Spinal cord (tissue), 10 donors: ENCODE measurements around the gene PDZD8. TPM values are rescaled to one million over a fixed set of nuclear protein-coding genes. Genes with fewer than 3 reads are reported as not detected.

Experiments
- DNase-seq, 6 donors: peaks; one replicate each; pipeline versions ENCODE4 v3.0.0 to v3.0.0-alpha.2; 2013 to 2015; ENCODE audit warnings: low spot score in 6 of 6, low read depth in 4 of 6
- H3K27ac ChIP-seq: one replicate; pipeline ENCODE4 v1.5.1; 2013; ENCODE audit warnings: low read depth, low read length, control low read depth
- H3K27me3 ChIP-seq: one replicate; pipeline ENCODE4 v1.6.1; 2013; ENCODE audit warnings: low read length; ENCODE audit not compliant: control insufficient read depth, insufficient read depth
- H3K36me3 ChIP-seq: one replicate; pipeline ENCODE4 v1.6.1; 2013; ENCODE audit warnings: low read length; ENCODE audit not compliant: control insufficient read depth, insufficient read depth
- H3K4me1 ChIP-seq: one replicate; pipeline ENCODE4 v1.6.1; 2013; ENCODE audit warnings: low read length; ENCODE audit not compliant: control insufficient read depth, insufficient read depth
- H3K4me3 ChIP-seq: one replicate; pipeline ENCODE4 v1.5.1; 2013; ENCODE audit warnings: low read depth, low read length, control low read depth
- H3K9me3 ChIP-seq: one replicate; pipeline ENCODE4 v1.6.1; 2013; ENCODE audit warnings: low read length; ENCODE audit not compliant: control insufficient read depth, insufficient read depth
- WGBS: methylation state at CpG from one replicate; pipeline ENCODE4 v1.1.5; 2013; ENCODE audit warnings: missing lambda C conversion rate; ENCODE audit not compliant: insufficient coverage; 5-methylcytosine and 5-hydroxymethylcytosine counted together
- polyA plus RNA-seq, 2 donors: library from polyadenylated mRNA; unstranded; fragments of 120-200 nt; gene quantifications; one replicate each; pipeline ENCODE4 v1.2.1, GENCODE V29; 2013; ENCODE audit not compliant: insufficient read length in 2 of 2
- total RNA-seq, 2 donors: library from RNA; depleted of rRNA in 1 of 2; stranded (reverse); fragments of 120-200 nt in 1 of 2; fragments of >200 nt in 1 of 2; gene quantifications; one replicate each; pipeline versions ENCODE4 v1.2.3 to v1.2.4, GENCODE V29; 2013 to 2014
- donor health status: healthy.

Gene PDZD8
- total and polyA plus RNA-seq, 4 donors: 25.2 to 43.6 (median 35.6) TPM

DNA sequence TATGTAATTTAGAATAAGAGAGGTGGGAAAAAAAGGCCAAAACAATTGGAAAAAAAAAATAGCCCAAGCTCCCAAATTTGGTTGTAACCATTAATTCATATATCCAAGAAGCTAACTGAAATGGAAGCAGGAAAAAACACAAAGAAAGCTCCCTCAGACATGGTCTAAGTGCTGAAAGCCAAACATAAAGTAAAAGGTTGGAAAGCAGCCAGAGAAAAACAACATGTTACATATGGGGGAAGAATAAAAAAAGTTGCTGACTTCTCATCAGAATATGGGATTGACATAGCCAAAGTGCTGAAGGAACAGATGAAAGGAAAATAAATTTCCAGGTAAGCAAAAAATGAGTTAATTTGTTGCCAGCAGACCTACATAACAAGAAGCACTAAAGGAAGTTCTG is 40.3 kb downstream of the PDZD8 start:
- Histone ChIP-seq H3K9me3 (peaks cover 7% of the 10 kb centered on the region), H3K4me1 (no peaks in the 10 kb centered on the region), H3K27me3 (no peaks in the 10 kb centered on the region), H3K27ac (no peak overlapping the region), H3K36me3 (no peaks in the 10 kb centered on the region), H3K4me3 (no peak overlapping the region)
- no peak for DNase-seq

DNA sequence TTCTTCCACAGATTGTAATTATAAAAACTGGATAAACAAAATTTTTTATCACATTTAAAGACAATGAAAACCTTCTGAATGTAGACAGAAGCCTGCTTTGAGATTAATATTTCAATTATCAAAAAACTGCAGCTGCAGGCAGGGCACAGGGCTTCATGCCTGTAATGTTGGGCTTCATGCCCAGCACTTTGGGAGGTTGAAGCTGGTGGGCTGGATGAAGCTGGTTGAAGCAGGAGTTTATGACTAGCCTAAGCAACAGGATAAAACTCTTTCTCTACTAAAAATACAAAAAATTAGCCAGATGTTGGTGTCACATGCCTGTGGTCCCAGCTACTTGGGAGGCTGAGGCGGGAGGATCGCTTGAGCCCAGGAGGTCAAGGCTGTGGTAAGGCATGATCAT is 41.2 kb downstream of the PDZD8 start:
- H3K27me3 ChIP-seq: no peaks in the 10 kb centered on the region
- H3K27ac ChIP-seq: no peak overlapping the region
- no CpG with 5 or more reads among the region's 2 CpGs for whole genome bisulfite sequencing
- H3K4me3 ChIP-seq: no peak overlapping the region
- H3K4me1 ChIP-seq: no peaks in the 10 kb centered on the region
- H3K9me3 ChIP-seq: peaks cover 7% of the 10 kb centered on the region
- no peak for DNase-seq
- no peaks in the 10 kb centered on the region for H3K36me3 ChIP-seq

DNA sequence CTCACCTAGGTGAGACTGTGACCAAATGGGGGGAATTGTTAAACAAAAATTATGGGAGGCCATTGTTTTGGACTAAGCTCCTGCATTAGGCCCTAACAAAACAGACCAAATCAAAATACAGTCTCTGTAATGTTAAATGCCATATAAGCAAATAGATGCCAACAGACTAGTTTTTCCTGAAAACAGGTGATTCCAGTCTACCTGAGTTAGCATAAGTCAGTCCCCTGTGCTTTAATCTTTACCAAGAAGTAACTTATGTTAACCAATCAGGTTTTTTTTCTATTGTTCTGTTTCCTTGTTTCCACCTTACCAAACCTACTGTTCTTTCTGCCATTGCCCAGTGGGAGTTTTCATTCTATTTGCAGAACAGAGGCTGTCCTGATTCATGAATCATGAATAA is 48.0 kb downstream of the PDZD8 start:
- Histone ChIP-seq H3K27me3 (no peaks in the 10 kb centered on the region), H3K4me3 (no peak overlapping the region), H3K27ac (no peak overlapping the region), H3K4me1 (no peaks in the 10 kb centered on the region), H3K9me3 (no peaks in the 10 kb centered on the region), H3K36me3 (no peaks in the 10 kb centered on the region)
- no peak for DNase-seq

DNA sequence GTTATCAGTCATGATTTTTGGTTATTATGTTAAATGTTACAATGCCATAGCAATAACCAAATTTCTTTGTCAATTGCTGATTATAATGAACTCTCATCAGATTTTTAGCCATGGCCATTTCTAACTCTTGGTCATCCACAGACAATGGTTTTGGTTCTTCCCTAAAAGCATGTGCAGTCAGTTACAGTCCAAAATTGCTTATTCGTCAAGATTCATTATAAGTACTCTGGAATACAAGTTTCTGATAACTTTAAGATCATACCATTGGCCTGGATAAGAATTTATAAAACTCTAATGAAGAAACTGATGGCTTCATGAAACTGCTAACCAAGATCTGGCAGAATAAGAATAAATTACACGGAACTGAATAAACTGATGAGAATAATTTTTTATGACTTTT is 50.9 kb downstream of the PDZD8 start:
- Histone ChIP-seq H3K27ac (no peak overlapping the region), H3K9me3 (no peaks in the 10 kb centered on the region), H3K4me1 (no peaks in the 10 kb centered on the region), H3K36me3 (no peaks in the 10 kb centered on the region), H3K4me3 (no peak overlapping the region), H3K27me3 (no peaks in the 10 kb centered on the region)
- WGBS: no CpG with 5 or more reads among the region's 2 CpGs
- DNase-seq: no peak

DNA sequence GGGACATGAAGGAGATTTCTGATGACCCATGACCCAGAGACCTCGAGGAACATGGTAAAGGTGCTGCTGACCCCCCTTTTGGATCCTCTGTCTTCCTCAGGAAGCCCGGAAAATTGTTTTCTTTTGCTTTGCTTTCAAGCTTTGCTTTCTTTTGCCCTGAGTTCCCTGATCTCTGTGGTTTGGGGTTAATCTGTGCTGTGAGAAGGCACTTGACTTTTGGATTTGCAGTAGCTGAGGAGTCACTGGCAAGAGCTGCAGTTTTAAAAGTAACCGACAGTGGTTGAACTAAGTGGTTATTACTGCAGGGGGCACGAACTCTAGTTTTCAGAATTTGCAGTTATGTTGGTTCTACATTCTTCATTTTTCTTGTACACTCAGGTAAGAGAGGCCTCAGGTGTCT is 53.0 kb downstream of the PDZD8 start:
- H3K36me3 ChIP-seq: no peaks in the 10 kb centered on the region
- H3K4me1 ChIP-seq: no peaks in the 10 kb centered on the region
- no peaks in the 10 kb centered on the region for H3K27me3 ChIP-seq
- H3K27ac ChIP-seq: no peak overlapping the region
- H3K4me3 ChIP-seq: no peak overlapping the region
- WGBS: 100% methylated on average over 1 of the region's 4 CpGs
- DNase-seq: no peak
- H3K9me3 ChIP-seq: no peaks in the 10 kb centered on the region

DNA sequence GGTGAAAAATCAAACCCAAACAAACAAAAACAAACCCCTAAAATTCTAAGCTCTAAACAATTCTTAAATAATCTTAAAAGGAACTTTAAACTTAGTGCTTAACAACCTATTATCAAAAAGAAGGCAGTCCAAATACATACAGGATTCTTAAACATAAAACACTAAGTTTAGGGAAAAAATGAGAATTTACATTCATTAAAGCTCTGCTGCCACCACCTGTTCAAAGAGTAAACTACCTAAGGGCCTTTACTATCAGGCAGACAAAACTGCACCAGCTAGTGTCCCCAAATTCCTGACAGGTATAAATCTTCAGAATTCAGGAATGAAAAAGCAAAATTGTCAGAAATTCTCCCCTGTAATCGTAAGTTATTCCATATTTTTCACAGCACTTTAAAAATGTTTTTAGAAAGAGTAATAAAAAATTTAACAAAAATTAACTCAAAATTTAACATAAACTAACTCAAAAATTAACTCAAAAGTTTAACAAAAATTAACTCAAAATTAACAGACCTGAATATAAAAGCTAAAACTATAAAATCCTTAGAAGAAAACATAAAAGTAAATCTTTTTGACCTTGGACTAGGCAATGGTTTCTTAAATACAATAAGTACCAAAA is 55.1 kb downstream of the PDZD8 start:
- Histone ChIP-seq H3K4me3 (no peak overlapping the region), H3K4me1 (no peaks in the 10 kb centered on the region), H3K36me3 (no peaks in the 10 kb centered on the region), H3K27me3 (no peaks in the 10 kb centered on the region), H3K27ac (no peak overlapping the region), H3K9me3 (no peaks in the 10 kb centered on the region)
- DNase-seq: peak in 4 of 6 donors; percentile 9 to 84 (median 46)
- no CpG with 5 or more reads among the region's 1 CpG for WGBS

DNA sequence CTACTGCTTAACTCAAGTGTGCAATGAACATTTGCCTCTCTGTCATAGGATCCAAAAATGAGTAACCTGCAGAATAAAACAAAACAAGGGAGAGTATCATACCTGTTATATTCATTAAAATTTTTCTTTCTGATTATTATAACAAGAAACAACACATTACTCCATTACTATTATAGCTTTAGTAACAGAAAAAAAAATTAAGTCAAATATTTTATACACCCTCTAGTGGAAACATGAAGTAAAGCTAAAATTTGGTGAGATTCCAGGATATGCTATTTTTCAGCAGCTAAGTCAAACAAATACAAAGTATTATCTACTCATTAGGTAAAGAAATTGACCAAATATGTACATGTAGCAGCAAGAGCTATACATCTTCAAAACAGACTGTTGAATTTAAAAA is 56.3 kb downstream of the PDZD8 start:
- no peaks in the 10 kb centered on the region for H3K4me1 ChIP-seq
- peak in 2 of 6 donors; percentile 13 to 14 for DNase-seq
- H3K27ac ChIP-seq: no peak overlapping the region
- no peaks in the 10 kb centered on the region for H3K36me3 ChIP-seq
- H3K9me3 ChIP-seq: no peaks in the 10 kb centered on the region
- H3K27me3 ChIP-seq: no peaks in the 10 kb centered on the region
- H3K4me3 ChIP-seq: no peak overlapping the region

DNA sequence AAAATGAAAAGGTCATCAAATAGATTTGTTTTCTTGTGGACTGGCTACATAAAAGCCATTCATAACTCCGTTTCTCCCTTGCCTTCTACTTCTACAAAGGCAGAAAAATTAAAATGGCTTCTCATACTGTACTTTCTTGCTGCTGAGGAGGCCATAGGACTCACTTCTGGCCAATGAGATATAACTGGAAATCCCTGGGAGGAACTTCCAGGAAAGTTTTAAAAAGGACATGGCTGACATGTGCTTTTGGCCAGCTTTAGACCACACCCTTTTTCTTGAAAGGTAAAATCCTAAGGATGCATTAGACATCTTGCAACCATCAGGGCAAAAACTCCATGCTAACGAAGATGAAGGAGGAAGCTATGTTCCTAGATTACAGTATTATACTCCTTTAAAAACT is 58.5 kb downstream of the PDZD8 start:
- Histone ChIP-seq H3K27me3 (no peaks in the 10 kb centered on the region), H3K4me3 (no peak overlapping the region), H3K27ac (no peak overlapping the region), H3K4me1 (no peaks in the 10 kb centered on the region), H3K9me3 (no peaks in the 10 kb centered on the region), H3K36me3 (no peaks in the 10 kb centered on the region)
- no peak for DNase-seq
- 100% methylated on average over 1 of the region's 2 CpGs for WGBS

DNA sequence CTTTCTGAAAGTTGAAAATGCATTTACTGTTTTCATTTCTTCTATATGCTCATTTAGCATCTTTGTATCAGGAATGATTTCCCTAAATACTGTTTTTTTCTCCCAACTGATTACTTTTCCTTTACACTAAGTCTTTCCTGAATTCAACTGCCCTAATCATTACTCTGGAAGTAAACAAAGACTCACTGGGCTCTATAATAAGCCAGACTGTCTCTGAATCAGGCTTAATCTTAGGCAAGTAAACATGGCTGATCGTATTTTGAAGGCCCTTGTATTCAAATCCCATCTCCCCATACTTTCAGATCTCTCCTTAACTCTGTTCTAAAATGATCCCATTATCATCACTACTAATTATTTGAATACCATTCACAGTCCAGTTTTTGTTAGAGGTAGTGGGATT is 61.6 kb downstream of the PDZD8 start:
- Histone ChIP-seq H3K4me3 (no peak overlapping the region), H3K4me1 (no peaks in the 10 kb centered on the region), H3K36me3 (no peaks in the 10 kb centered on the region), H3K27me3 (no peaks in the 10 kb centered on the region), H3K27ac (no peak overlapping the region), H3K9me3 (no peaks in the 10 kb centered on the region)
- WGBS: no CpG with 5 or more reads among the region's 1 CpG
- no peak for DNase-seq

DNA sequence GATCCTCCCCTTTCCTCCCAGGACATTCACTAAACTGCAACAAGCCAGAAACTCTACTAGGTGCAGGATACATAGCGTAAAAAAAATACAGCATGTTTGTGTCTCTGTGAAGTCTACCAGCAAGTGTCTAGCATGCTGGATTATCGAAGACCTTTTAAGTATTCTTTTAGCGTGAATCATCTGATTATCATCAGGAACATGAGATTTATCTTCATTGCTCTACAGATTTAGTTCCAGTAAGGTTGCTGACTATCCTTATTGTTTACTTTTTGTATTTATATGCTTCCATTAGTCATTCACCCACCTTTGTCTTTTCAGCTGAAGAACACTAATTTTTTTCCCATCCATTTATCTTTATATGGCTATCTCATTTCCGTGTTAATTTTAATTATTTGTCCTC is 62.8 kb downstream of the PDZD8 start:
- Histone ChIP-seq H3K27ac (no peak overlapping the region), H3K27me3 (no peaks in the 10 kb centered on the region), H3K4me1 (no peaks in the 10 kb centered on the region), H3K9me3 (no peaks in the 10 kb centered on the region), H3K36me3 (no peaks in the 10 kb centered on the region), H3K4me3 (no peak overlapping the region)
- DNase-seq: no peak
- 100% methylated on average over 1 of the region's 4 CpGs for WGBS
